H9 (cell line): Measurements from ENCODE around the gene TFR2. TPM values are rescaled to one million over a fixed set of nuclear protein-coding genes. Genes with fewer than 3 reads are reported as not detected.

Experiments
- DNase-seq: peaks from one replicate; pipeline ENCODE4 v3.0.0-alpha.2; 2017
- H2AFZ ChIP-seq: one replicate; pipeline ENCODE4 v1.6.1; 2013; ENCODE audit warnings: mild to moderate bottlenecking, low read length, control low read depth, moderate library complexity
- H2AK5ac ChIP-seq: 2 replicates; pipeline ENCODE4 v1.6.1; 2013; ENCODE audit warnings: low read length, control low read depth, mixed read lengths; ENCODE audit not compliant: insufficient read length
- H2BK120ac ChIP-seq: one replicate; pipeline ENCODE4 v1.6.1; 2013; ENCODE audit warnings: low read depth, mild to moderate bottlenecking, low read length, control low read depth, inconsistent platforms; ENCODE audit not compliant: poor library complexity, severe bottlenecking
- H2BK12ac ChIP-seq: 2 replicates; pipeline ENCODE4 v1.6.1; 2013; ENCODE audit warnings: low read length, control low read depth, mixed read lengths, low read depth; ENCODE audit not compliant: insufficient read length
- H2BK15ac ChIP-seq: 2 replicates; pipeline ENCODE4 v1.6.1; 2013; ENCODE audit warnings: low read depth, low read length, control low read depth
- H2BK20ac ChIP-seq: one replicate; pipeline ENCODE4 v1.6.1; 2013; ENCODE audit warnings: low read depth, mild to moderate bottlenecking, low read length, control low read depth, inconsistent platforms; ENCODE audit not compliant: poor library complexity, severe bottlenecking
- H2BK5ac ChIP-seq: 2 replicates; pipeline ENCODE4 v1.6.1; 2013; ENCODE audit warnings: low read length, control low read depth, mixed read lengths; ENCODE audit not compliant: insufficient read length
- H3K14ac ChIP-seq: 2 replicates; pipeline ENCODE4 v1.6.1; 2013; ENCODE audit warnings: low read length, control low read depth; ENCODE audit not compliant: insufficient read depth
- H3K18ac ChIP-seq: 2 replicates; pipeline ENCODE4 v1.6.1; 2013; ENCODE audit warnings: low read depth, mild to moderate bottlenecking, mixed read lengths, low read length, control low read depth; ENCODE audit not compliant: insufficient read length
- H3K23ac ChIP-seq: 2 replicates; pipeline ENCODE4 v1.6.1; 2013; ENCODE audit warnings: low read length, control low read depth, mixed read lengths, low read depth; ENCODE audit not compliant: insufficient read length
- H3K23me2 ChIP-seq: 2 replicates; pipeline ENCODE4 v1.6.1; 2013; ENCODE audit warnings: low read depth, mild to moderate bottlenecking, mixed read lengths, low read length, control low read depth; ENCODE audit not compliant: insufficient read length, poor library complexity, severe bottlenecking
- H3K27ac ChIP-seq: 2 replicates; pipeline ENCODE4 v1.5.1; 2013; ENCODE audit warnings: low read length, control low read depth, mixed read lengths, low read depth; ENCODE audit not compliant: insufficient read length
- H3K27me3 ChIP-seq: 2 replicates; pipeline ENCODE4 v1.6.1; 2013; ENCODE audit warnings: low read length, control low read depth, inconsistent platforms; ENCODE audit not compliant: insufficient read depth
- H3K4ac ChIP-seq: 2 replicates; pipeline ENCODE4 v1.6.1; 2013; ENCODE audit warnings: low read depth, mild to moderate bottlenecking, control low read depth, inconsistent platforms, low read length, moderate library complexity
- H3K4me1 ChIP-seq: 2 replicates; pipeline ENCODE4 v1.6.1; 2013; ENCODE audit warnings: low read length, control low read depth, inconsistent platforms; ENCODE audit not compliant: insufficient read depth
- H3K4me2 ChIP-seq: 2 replicates; pipeline ENCODE4 v1.6.1; 2013; ENCODE audit warnings: low read length, control low read depth, mixed read lengths; ENCODE audit not compliant: insufficient read length, insufficient read depth
- H3K56ac ChIP-seq: 2 replicates; pipeline ENCODE4 v1.6.1; 2013; ENCODE audit warnings: low read depth, mild to moderate bottlenecking, mixed read lengths, low read length, control low read depth; ENCODE audit not compliant: insufficient read length
- H3K79me1 ChIP-seq: 2 replicates; pipeline ENCODE4 v1.6.1; 2013; ENCODE audit warnings: low read depth, mild to moderate bottlenecking, moderate library complexity, low read length, control low read depth, inconsistent platforms; ENCODE audit not compliant: insufficient read depth, poor library complexity, severe bottlenecking
- H3K79me2 ChIP-seq: 2 replicates; pipeline ENCODE4 v1.6.1; 2013; ENCODE audit warnings: low read length, control low read depth, inconsistent platforms; ENCODE audit not compliant: insufficient read depth
- H3K9ac ChIP-seq: 2 replicates; pipeline ENCODE4 v1.6.1; 2013; ENCODE audit warnings: low read length, control low read depth, mixed read lengths; ENCODE audit not compliant: insufficient read length; ENCODE audit errors: extremely low read depth
- H3K9me3 ChIP-seq: one replicate; pipeline ENCODE4 v1.6.1; 2013; ENCODE audit warnings: low read depth, low read length, inconsistent platforms; ENCODE audit not compliant: control insufficient read depth
- H3T11ph ChIP-seq: one replicate; pipeline ENCODE4 v1.6.1; 2013; ENCODE audit warnings: mild to moderate bottlenecking, low read length, control low read depth, inconsistent platforms
- H4K20me1 ChIP-seq: one replicate; pipeline ENCODE4 v1.6.1; 2013; ENCODE audit not compliant: control insufficient read depth, insufficient read length, insufficient read depth
- H4K5ac ChIP-seq: 2 replicates; pipeline ENCODE4 v1.6.1; 2013; ENCODE audit warnings: low read depth, mild to moderate bottlenecking, mixed read lengths, low read length, control low read depth; ENCODE audit not compliant: insufficient read length
- H4K8ac ChIP-seq: replicated peaks from 2 replicates; pipeline ENCODE4 v1.6.1; 2013; ENCODE audit warnings: low read length, control low read depth, mixed read lengths, low read depth; ENCODE audit not compliant: insufficient read length
- H4K91ac ChIP-seq: 2 replicates; pipeline ENCODE4 v1.6.1; 2013; ENCODE audit warnings: low read depth, mild to moderate bottlenecking, moderate library complexity, mixed read lengths, low read length, control low read depth; ENCODE audit not compliant: insufficient read length
- H3K27ac Mint-ChIP-seq, 3 experiments: 2 replicates in 2 of 3; 3 replicates in 1 of 3; pipeline ENCODE4 v1.8.0; 2020 to 2021; ENCODE audit warnings: mixed read lengths in 3 of 3, mild to moderate bottlenecking in 1 of 3, moderate library complexity in 1 of 3
- H3K27me3 Mint-ChIP-seq: 2 replicates; pipeline ENCODE4 v1.8.0; 2021; ENCODE audit warnings: low read depth, mild to moderate bottlenecking, moderate library complexity, mixed read lengths
- H3K36me3 Mint-ChIP-seq, 3 experiments: 2 replicates in 2 of 3; 3 replicates in 1 of 3; pipeline ENCODE4 v1.8.0; 2020 to 2021; ENCODE audit warnings: low read depth in 3 of 3, mixed read lengths in 3 of 3; ENCODE audit not compliant: insufficient read depth in 1 of 3
- H3K4me1 Mint-ChIP-seq, 2 experiments: 2 replicates each; pipeline ENCODE4 v1.8.0; 2020; ENCODE audit warnings: mixed read lengths in 2 of 2
- H3K4me3 Mint-ChIP-seq, 2 experiments: 2 replicates in 1 of 2; 3 replicates in 1 of 2; pipeline ENCODE4 v1.8.0; 2020 to 2021; ENCODE audit warnings: mild to moderate bottlenecking in 2 of 2, mixed read lengths in 2 of 2, moderate library complexity in 1 of 2
- H3K9me3 Mint-ChIP-seq, 2 experiments: 2 replicates in 1 of 2; 3 replicates in 1 of 2; pipeline ENCODE4 v1.8.0; 2020; ENCODE audit warnings: mild to moderate bottlenecking in 2 of 2, mixed read lengths in 2 of 2, moderate library complexity in 1 of 2
- WGBS: extraction: QIAGEN DNeasy Blood & Tissue Kit; methylation state at CpG from one replicate; pipeline ENCODE4 v1.1.7; 2013; ENCODE audit warnings: missing lambda C conversion rate, low lambda C conversion rate, mixed read lengths; ENCODE audit not compliant: insufficient read length; ENCODE audit errors: extremely low coverage; 5-methylcytosine and 5-hydroxymethylcytosine counted together
- total RNA-seq: library from RNA; stranded (reverse); gene quantifications from 2 replicates; pipeline ENCODE4 v1.2.1, GENCODE V29; 2021
- TF ChIP-seq, protein P1 (sequence below): fragments of 200-600 bp; sonication (generic); conservative IDR thresholded peaks from 3 replicates; pipeline ENCODE4 v1.8.0; 2021; ENCODE audit warnings: antibody characterized with exemption, mild to moderate bottlenecking

The TFR2 gene
- total RNA-seq, 1 experiment from 2014 or later = 2.3 TPM

GRCh38 chr7:100630066-100630465 lies 11.3 kb downstream of the TFR2 start:
- Histone ChIP-seq H3T11ph (no peak overlapping the region), H3K27me3 (peaks cover 3% of the 10 kb centered on the region; the same call in 1 of the 2 replicates), H2BK5ac (no peak overlapping the region), H4K5ac (no peak overlapping the region), H3K23ac (no peak overlapping the region), H2AFZ (no peak overlapping the region), H3K18ac (no peak overlapping the region), H3K27ac (no peak overlapping the region), H3K9ac (no peak overlapping the region), H2BK12ac (no peak overlapping the region), H3K79me2 (no peaks in the 10 kb centered on the region), H3K4me1 (no peaks in the 10 kb centered on the region), H3K23me2 (peaks cover 13% of the 10 kb centered on the region), H2BK20ac (no peak overlapping the region), H3K9me3 (no peaks in the 10 kb centered on the region), H2AK5ac (no peak overlapping the region), H3K4ac (no peak overlapping the region), H3K14ac (no peak overlapping the region), H2BK15ac (no peak overlapping the region), H4K8ac (no peak overlapping the region), H4K20me1 (no peaks in the 10 kb centered on the region), H2BK120ac (no peak overlapping the region), H3K4me2 (no peak overlapping the region), H3K79me1 (no peaks in the 10 kb centered on the region), H3K56ac (no peak overlapping the region), H4K91ac (no peak overlapping the region)
- no peak overlapping the region for H3K27ac Mint-ChIP-seq
- H3K4me1 Mint-ChIP-seq = peaks cover 11 to 24% of the 10 kb centered on the region in 2 experiments
- no CpG with 5 or more reads among the region's 4 CpGs for WGBS
- peaks cover 64% of the 10 kb centered on the region for H3K27me3 Mint-ChIP-seq
- H3K36me3 Mint-ChIP-seq = peaks cover 0 to 4% (median 0%) of the 10 kb centered on the region in 3 experiments; a peak in 1 of 7 replicates
- H3K9me3 Mint-ChIP-seq = no peaks in the 10 kb centered on the region
- TF ChIP-seq, protein P1, sequence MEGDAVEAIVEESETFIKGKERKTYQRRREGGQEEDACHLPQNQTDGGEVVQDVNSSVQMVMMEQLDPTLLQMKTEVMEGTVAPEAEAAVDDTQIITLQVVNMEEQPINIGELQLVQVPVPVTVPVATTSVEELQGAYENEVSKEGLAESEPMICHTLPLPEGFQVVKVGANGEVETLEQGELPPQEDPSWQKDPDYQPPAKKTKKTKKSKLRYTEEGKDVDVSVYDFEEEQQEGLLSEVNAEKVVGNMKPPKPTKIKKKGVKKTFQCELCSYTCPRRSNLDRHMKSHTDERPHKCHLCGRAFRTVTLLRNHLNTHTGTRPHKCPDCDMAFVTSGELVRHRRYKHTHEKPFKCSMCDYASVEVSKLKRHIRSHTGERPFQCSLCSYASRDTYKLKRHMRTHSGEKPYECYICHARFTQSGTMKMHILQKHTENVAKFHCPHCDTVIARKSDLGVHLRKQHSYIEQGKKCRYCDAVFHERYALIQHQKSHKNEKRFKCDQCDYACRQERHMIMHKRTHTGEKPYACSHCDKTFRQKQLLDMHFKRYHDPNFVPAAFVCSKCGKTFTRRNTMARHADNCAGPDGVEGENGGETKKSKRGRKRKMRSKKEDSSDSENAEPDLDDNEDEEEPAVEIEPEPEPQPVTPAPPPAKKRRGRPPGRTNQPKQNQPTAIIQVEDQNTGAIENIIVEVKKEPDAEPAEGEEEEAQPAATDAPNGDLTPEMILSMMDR = no peak
- no peak for DNase-seq
- H3K4me3 Mint-ChIP-seq = no peak overlapping the region
